Activated CD4-positive, alpha-beta T cell treated with anti-CD3 and anti-CD28 coated beads, Interleukin-2, amount 10 ng/mL, durations not matched to agents 7 days and 5 days (primary cell): ENCODE measurements around the gene IL17RA. TPM values are rescaled to one million over a fixed set of nuclear protein-coding genes. Genes with fewer than 3 reads are reported as not detected.
A peak's percentile ranks its signal among the peaks of the same experiment; 100 is the strongest.

Experiments
- CTCF ChIA-PET: fragments of 350-600 bp; sonication (Branson Sonifier 250); formaldehyde crosslinking; loops from one replicate; lab custom pipeline; 2021; ENCODE audit warnings: antibody characterized with exemption; lab: Charles Lee
- POLR2A ChIA-PET: fragments of 350-600 bp; sonication (Branson Sonifier 250); formaldehyde crosslinking; loops from one replicate; lab custom pipeline; 2021; ENCODE audit warnings: antibody characterized with exemption; lab: Charles Lee
- DNase-seq: peaks from one replicate; pipeline ENCODE4 v3.0.0-alpha.2; 2020
- H3K27ac Mint-ChIP-seq: one replicate; pipeline ENCODE4 v1.8.0; 2021; ENCODE audit warnings: mild to moderate bottlenecking, moderate library complexity, mixed read lengths
- H3K27me3 Mint-ChIP-seq: one replicate; pipeline ENCODE4 v1.8.0; 2021; ENCODE audit warnings: mixed read lengths
- H3K36me3 Mint-ChIP-seq: one replicate; pipeline ENCODE4 v1.8.0; 2021; ENCODE audit warnings: low read depth, mixed read lengths
- H3K4me1 Mint-ChIP-seq: one replicate; pipeline ENCODE4 v1.8.0; 2021; ENCODE audit warnings: mixed read lengths
- H3K4me3 Mint-ChIP-seq: one replicate; pipeline ENCODE4 v1.8.0; 2021; ENCODE audit warnings: mild to moderate bottlenecking, moderate library complexity, mixed read lengths
- H3K9me3 Mint-ChIP-seq: one replicate; pipeline ENCODE4 v1.8.0; 2021; ENCODE audit warnings: mixed read lengths
- total RNA-seq, 2 experiments: library from RNA; stranded (reverse); gene quantifications; one replicate each; pipeline ENCODE4 v1.2.3, GENCODE V29; 2021

Gene IL17RA
- total RNA-seq, 2 experiments from 2014 or later, result 53.6 to 55.9 TPM

DNA sequence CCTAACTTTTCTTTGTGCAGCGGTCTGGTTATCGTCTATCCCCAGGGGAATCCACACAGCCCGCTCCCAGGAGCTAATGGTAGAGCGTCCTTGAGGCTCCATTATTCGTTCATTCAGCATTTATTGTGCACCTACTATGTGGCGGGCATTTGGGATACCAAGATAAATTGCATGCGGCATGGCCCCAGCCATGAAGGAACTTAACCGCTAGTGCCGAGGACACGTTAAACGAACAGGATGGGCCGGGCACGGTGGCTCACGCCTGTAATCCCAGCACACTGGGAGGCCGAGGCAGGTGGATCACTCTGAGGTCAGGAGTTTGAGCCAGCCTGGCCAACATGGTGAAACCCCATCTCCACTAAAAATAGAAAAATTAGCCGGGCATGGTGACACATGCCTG lies 25.2 kb downstream of the IL17RA start:
- POLR2A ChIA-PET, result interaction anchor here (0.6 kb wide), 1 partner anchor 32 kb away, joined by 3 read pairs; no protein-coding TSS in a partner anchor
- Mint-ChIP-seq H3K9me3 (no peaks in the 10 kb centered on the region), H3K4me1 (peaks cover 43% of the 10 kb centered on the region), H3K36me3 (peaks cover 57% of the 10 kb centered on the region), H3K27me3 (no peaks in the 10 kb centered on the region), H3K4me3 (no peak overlapping the region), H3K27ac (no peak overlapping the region)
- no peak for DNase-seq
- CTCF ChIA-PET, result interaction anchor here (0.6 to 2.1 kb wide), 5 partner anchors 10 to 392 kb away, joined by 3 to 7 read pairs (median 3); no protein-coding TSS in a partner anchor

DNA sequence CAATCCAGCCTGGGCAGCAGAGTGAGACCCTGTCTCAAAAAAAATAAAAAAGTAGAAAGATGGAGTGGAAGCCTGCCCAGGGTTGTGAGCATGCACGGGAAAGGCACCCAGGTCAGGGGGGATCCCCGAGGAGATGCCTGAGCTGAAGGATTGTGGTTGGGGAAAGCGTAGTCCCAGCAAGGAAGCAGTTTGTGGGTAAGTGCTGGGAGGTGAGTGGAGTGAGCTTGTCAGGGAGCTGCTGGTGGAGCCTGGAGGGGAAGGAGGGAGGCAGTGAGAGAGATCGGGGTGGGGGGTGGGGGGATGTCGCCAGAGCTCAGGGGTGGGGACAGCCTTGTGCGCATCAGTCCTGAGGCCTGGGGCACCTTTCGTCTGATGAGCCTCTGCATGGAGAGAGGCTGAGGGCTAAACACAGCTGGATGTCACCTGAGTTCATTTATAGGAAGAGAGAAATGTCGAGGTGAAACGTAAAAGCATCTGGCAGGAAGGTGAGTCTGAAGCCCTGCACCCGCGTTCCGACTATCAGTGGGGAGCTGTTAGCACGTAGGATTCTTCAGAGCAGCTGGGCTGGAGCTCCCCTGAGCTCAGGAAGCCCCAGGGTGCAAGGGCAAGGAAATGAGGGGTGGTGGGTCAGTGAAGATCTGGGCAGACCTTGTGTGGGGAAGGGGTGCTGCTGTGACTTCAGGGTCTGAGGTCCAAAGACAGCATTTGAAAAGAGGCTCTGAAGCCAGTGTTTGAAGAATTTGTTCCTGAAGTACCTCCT lies 26.2 kb downstream of the IL17RA start:
- DNase-seq, result no peak
- Mint-ChIP-seq H3K4me1 (peaks cover 43% of the 10 kb centered on the region), H3K9me3 (no peaks in the 10 kb centered on the region), H3K27me3 (no peaks in the 10 kb centered on the region), H3K4me3 (no peak overlapping the region), H3K27ac (no peak overlapping the region), H3K36me3 (peaks cover 47% of the 10 kb centered on the region)
- ChIA-PET POLR2A (interaction anchor here (0.6 kb wide), 1 partner anchor 33 kb away, joined by 3 read pairs; no protein-coding TSS in a partner anchor), CTCF (interaction anchor here (0.7 to 2.1 kb wide), 5 partner anchors 9 to 391 kb away, joined by 3 to 7 read pairs (median 4); no protein-coding TSS in a partner anchor)

DNA sequence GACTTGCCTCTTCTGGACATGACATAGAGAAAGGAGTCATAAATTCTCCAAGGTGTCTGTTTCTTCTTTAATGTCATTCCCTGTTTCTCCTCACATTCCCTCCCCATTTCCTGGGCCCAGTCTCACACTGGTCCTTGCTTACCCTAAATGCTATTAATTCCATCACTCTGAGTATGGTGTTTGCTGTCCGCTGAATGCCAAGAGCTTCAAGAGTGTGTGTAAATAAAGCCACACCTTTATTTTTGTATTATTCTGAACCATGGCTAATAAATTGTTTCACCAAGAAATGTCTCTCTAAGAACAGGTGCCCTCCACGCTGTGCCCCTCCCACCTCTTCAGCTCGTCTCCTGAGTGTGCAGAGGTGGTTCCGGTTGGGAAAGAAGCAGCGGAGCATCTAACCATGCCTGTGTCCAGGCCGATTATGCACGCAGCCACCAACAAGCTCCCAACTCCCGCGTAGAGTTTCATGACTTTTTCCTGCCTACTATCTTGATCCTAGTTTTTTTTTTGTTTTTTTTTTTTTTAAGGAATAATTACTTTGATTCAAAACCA lies 27.8 kb downstream of the IL17RA start:
- no peaks in the 10 kb centered on the region for H3K9me3 Mint-ChIP-seq
- POLR2A ChIA-PET, result no interaction called here
- peaks cover 32% of the 10 kb centered on the region for H3K36me3 Mint-ChIP-seq

DNA sequence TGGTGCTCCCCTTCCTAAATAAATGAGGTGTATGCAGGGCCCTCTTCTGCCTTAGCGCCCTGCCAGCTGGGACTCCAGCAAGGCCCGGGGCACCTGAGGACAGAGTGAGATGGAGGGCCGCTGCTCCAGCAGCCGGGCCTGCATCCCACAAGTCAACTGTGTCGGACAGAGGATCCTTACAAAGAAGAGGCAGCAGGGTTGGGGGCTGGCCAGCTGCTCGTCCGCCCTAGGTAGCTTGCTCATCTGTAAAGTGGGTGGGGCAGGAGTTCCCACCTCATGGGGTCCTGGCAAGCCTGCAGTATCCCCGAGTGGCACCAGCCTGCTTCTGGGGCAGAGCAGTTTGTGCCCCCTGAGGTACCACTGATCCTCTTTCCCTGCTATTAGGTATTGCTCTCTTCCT lies 28.8 kb downstream of the IL17RA start:
- Mint-ChIP-seq H3K4me1 (peaks cover 49% of the 10 kb centered on the region), H3K9me3 (no peaks in the 10 kb centered on the region), H3K36me3 (peaks cover 30% of the 10 kb centered on the region), H3K27ac (no peak overlapping the region), H3K27me3 (no peaks in the 10 kb centered on the region), H3K4me3 (no peak overlapping the region)
- DNase-seq, result no peak
- ChIA-PET CTCF (interaction anchor here (1.1 kb wide), 1 partner anchor 34 kb away, joined by 5 read pairs; no protein-coding TSS in a partner anchor), POLR2A (no interaction called here)

More for the DNA sequence above, 27.8 kb downstream of the IL17RA start:
- no peaks in the 10 kb centered on the region for H3K27me3 Mint-ChIP-seq
- CTCF ChIA-PET, result interaction anchor here (1.4 kb wide), 1 partner anchor 59 kb away, joined by 4 read pairs; no protein-coding TSS in a partner anchor
- H3K27ac Mint-ChIP-seq, result no peak overlapping the region
- DNase-seq, result no peak
- H3K4me3 Mint-ChIP-seq, result no peak overlapping the region
- H3K4me1 Mint-ChIP-seq, result peaks cover 42% of the 10 kb centered on the region

DNA sequence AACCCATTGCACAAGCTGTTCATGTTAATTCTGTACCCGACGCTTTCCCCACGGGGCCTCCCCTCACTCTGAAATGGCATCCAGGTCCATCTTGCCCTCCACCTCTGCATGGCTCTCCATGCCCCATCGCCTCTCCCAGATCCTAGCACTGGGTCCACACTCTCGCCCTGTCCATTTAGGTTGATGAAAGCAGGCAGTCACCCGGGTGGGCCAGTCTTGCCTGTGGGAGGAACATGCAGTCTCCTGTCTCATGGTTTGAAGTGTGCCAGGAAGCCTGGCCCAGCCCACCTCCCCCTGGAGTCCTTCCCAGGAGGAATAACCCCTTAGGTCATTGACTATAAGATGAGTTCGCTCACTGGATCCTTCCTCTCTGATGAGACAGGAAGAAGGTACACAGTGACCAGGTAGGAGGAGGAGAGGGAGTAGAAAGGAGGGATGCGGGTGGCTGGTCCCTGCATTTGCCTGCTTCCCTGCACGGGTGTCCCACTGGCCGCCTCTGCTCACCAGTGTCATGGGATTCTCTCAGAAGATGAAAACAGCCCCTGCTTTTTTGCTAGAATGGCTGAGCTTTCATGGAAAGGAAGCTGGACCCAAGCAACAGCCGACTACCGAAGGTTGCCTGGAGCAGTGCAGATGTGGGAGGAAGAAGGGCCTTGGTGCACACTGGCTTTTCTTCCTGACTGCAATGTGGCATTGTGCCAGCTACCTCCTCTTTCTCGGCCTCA lies 29.5 kb downstream of the IL17RA start:
- H3K4me3 Mint-ChIP-seq, result no peak overlapping the region
- peaks cover 56% of the 10 kb centered on the region for H3K4me1 Mint-ChIP-seq

DNA sequence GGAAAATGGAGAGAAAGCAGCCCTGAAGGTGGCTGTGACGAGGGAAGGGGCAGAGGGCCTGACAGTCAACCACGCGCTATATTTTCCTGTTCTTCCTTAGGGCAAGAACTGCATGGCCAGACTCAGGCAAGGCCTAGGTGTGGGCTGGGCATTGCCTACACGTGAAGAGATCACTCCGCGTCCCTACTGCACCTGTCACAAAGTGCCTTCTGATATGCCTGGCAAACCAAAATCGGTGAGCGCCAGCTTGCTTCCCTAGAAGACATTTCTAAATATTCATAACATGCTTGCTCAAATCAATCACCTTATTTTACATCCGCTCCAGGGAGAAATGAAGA lies 30.1 kb downstream of the IL17RA start:
- H3K27ac Mint-ChIP-seq, result peak overlapping the region; percentile 65
- no peak for DNase-seq
- H3K36me3 Mint-ChIP-seq, result peaks cover 26% of the 10 kb centered on the region
- peaks cover 54% of the 10 kb centered on the region for H3K4me1 Mint-ChIP-seq
- POLR2A ChIA-PET, result no interaction called here
- no peaks in the 10 kb centered on the region for H3K9me3 Mint-ChIP-seq
- CTCF ChIA-PET, result interaction anchor here (0.9 to 2.5 kb wide), 2 partner anchors 42 to 57 kb away, joined by 3 to 10 read pairs; no protein-coding TSS in a partner anchor
- H3K4me3 Mint-ChIP-seq, result no peak overlapping the region
- H3K27me3 Mint-ChIP-seq, result peaks cover 5% of the 10 kb centered on the region

More for the DNA sequence above, 29.5 kb downstream of the IL17RA start:
- Mint-ChIP-seq H3K27me3 (peaks cover 5% of the 10 kb centered on the region), H3K36me3 (peaks cover 30% of the 10 kb centered on the region), H3K9me3 (no peaks in the 10 kb centered on the region), H3K27ac (peak overlapping the region; percentile 26)
- no peak for DNase-seq
- ChIA-PET CTCF (interaction anchor here (0.9 to 1.1 kb wide), 2 partner anchors 35 to 43 kb away, joined by 3 to 5 read pairs; no protein-coding TSS in a partner anchor), POLR2A (no interaction called here)

DNA sequence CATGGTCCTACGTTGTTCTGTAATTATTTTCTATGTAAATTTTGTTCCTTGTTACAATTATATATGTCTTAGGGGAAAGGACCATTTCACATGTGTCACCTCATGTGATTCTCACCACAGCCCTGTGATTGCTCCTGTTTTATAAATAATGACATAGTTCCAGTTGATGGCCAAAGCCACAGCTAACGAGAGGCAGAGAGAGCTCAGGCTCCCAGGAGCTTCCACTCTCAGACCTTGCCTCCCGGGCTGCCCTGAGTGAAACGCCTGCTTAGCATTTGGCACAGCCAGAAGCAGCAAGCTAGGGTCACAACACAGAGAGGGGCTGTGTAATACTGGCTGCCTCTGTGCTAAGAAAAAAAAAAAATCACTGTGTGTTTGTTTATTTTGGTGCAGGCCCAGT lies 30.4 kb downstream of the IL17RA start:
- no peak overlapping the region for H3K4me3 Mint-ChIP-seq
- H3K4me1 Mint-ChIP-seq, result peaks cover 54% of the 10 kb centered on the region
- H3K36me3 Mint-ChIP-seq, result peaks cover 23% of the 10 kb centered on the region
- no peaks in the 10 kb centered on the region for H3K9me3 Mint-ChIP-seq
- DNase-seq, result no peak
- H3K27ac Mint-ChIP-seq, result peak overlapping the region; percentile 84
- POLR2A ChIA-PET, result no interaction called here
- H3K27me3 Mint-ChIP-seq, result peaks cover 5% of the 10 kb centered on the region
- CTCF ChIA-PET, result interaction anchor here (0.9 to 2.5 kb wide), 3 partner anchors 8 to 56 kb away, joined by 3 to 10 read pairs (median 5); no protein-coding TSS in a partner anchor

DNA sequence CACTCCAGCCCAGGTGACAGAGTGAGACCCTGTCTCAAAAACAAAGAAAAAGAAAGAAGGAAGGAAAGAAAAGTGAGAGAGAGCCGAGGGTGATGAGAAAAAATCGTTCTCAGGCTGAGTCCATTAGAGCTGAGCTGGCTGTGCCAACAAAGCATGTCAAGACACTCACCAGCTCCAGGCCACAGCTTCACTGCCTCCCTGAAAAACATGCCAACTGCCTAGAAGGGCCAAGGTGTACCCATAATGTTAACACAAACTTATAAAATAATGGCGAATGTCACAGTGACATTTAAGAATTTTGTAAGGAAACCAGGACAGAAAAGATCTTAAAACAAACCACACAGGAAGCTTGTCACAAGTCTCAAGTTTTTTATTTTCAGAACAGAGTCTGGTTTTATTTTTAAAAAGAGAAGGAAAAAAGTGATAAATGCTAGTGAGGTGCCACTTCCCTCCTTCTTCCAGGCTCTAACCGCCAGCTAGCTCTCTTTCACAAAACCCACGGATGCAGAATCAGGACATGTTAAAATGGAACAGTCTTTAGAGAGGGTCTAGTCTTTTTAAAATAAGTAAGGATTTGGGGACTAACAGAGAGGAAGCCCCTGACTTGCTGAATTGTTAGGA lies 31.3 kb downstream of the IL17RA start:
- Mint-ChIP-seq H3K27me3 (peaks cover 5% of the 10 kb centered on the region), H3K4me3 (peak overlapping the region; percentile 7), H3K9me3 (no peaks in the 10 kb centered on the region), H3K4me1 (peaks cover 54% of the 10 kb centered on the region), H3K36me3 (peaks cover 15% of the 10 kb centered on the region), H3K27ac (peak overlapping the region; percentile 84)
- ChIA-PET CTCF (interaction anchor here (0.6 to 2.5 kb wide), 5 partner anchors 9 to 176 kb away, joined by 3 to 10 read pairs (median 4); no protein-coding TSS in a partner anchor), POLR2A (interaction anchor here (0.6 kb wide), 1 partner anchor 664 kb away, joined by 3 read pairs; no protein-coding TSS in a partner anchor)
- no peak for DNase-seq

DNA sequence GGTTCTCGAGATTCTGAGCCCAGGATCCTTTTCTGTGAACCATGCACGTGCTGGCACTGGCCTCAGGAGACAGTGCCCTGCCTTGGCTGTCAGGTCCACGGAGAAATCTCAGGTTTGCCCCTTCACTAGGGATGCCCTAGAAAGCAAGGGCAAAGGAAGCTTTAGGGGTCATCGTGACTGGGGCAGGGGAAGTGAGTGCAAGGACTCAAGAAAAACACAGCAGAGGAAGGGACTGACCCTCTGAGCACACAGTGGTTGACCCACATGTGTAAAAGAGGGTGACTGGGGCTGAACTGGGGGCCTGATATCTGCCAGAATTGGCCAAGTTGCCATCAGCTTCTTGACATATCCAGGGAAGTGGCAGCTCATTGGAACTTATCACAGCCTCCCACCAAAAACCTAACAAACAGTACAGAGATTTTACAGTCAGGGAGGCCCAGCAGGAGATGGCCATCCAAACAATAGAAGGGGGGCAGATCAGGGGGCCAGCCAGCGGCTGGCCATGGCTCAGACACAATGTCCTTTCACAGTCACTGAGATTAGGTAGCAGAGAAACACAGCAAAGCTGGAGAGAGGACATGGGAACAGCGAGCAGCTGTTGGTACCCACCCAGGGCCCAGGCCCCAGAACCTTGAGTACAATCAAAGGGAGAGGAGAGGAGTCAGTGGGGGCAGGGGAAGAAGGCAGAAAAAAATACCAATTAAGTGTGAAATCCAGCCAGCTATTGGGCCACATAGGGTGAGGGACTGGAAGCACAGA lies 32.0 kb downstream of the IL17RA start:
- Mint-ChIP-seq H3K27ac (peak overlapping the region; percentile 84), H3K36me3 (peaks cover 9% of the 10 kb centered on the region), H3K9me3 (no peaks in the 10 kb centered on the region), H3K4me1 (peaks cover 52% of the 10 kb centered on the region), H3K27me3 (peaks cover 9% of the 10 kb centered on the region), H3K4me3 (peak overlapping the region; percentile 33)
- ChIA-PET CTCF (interaction anchor here (0.6 to 2.5 kb wide), 5 partner anchors 10 to 175 kb away, joined by 3 to 10 read pairs (median 4); no protein-coding TSS in a partner anchor), POLR2A (interaction anchor here (0.6 kb wide), 2 partner anchors 16 to 664 kb away, joined by 3 to 4 read pairs; no protein-coding TSS in a partner anchor)
- DNase-seq, result no peak

DNA sequence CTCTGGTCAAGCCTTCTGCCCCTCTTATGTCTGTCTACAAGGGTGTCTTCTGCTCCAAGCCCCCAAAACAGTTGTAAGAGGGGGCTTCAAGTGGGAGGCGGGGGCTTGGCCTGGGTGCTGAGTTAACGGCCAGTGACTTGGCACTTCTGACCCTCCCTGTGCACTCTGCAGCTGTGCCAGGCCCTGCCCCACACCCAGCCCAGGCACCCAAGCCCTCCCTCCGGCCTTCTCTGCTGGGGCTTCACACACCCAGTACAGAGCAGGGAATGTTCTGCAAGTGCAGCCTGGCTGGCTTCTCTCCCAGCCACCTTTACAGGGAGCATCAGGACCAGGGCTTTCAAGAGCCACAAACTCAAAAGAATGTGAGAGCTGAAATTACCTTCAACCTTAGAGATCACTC lies 32.6 kb downstream of the IL17RA start:
- peaks cover 15% of the 10 kb centered on the region for H3K27me3 Mint-ChIP-seq
- H3K27ac Mint-ChIP-seq, result peak overlapping the region; percentile 84
- H3K4me3 Mint-ChIP-seq, result peak overlapping the region; percentile 47
- H3K9me3 Mint-ChIP-seq, result no peaks in the 10 kb centered on the region
- CTCF ChIA-PET, result interaction anchor here (0.6 to 2.5 kb wide), 3 partner anchors 54 to 105 kb away, joined by 3 to 10 read pairs (median 3); no protein-coding TSS in a partner anchor
- peaks cover 55% of the 10 kb centered on the region for H3K4me1 Mint-ChIP-seq
- POLR2A ChIA-PET, result no interaction called here
- peaks cover 6% of the 10 kb centered on the region for H3K36me3 Mint-ChIP-seq
- DNase-seq, result no peak

DNA sequence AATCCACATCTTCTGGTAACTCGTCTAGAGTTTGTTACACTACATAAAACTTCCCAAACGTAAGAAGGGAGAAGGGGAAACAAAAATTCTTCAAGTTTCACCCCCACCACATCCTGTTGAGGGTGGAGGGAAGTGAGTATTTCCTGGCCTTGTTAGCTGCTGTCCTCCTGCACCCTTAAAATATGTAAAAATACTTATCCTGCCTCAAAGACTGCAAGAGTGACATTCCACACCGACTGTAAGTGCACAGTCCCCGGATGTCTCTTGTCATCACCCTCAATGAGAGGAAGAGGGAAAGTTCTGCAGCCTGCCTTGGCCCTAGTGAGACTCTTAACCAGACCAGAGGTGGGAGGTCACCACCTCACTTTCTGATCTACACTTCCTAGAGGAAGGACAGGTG lies 33.1 kb downstream of the IL17RA start:
- Mint-ChIP-seq H3K9me3 (no peaks in the 10 kb centered on the region), H3K27me3 (peaks cover 20% of the 10 kb centered on the region), H3K27ac (peak overlapping the region; percentile 84), H3K4me3 (peak overlapping the region; percentile 47), H3K4me1 (peaks cover 55% of the 10 kb centered on the region), H3K36me3 (peaks cover 3% of the 10 kb centered on the region)
- POLR2A ChIA-PET, result no interaction called here
- peak; percentile 29 for DNase-seq
- CTCF ChIA-PET, result interaction anchor here (0.6 to 0.9 kb wide), 2 partner anchors 54 to 104 kb away, joined by 3 read pairs; no protein-coding TSS in a partner anchor
